Left kidney (tissue), 2 donors: ENCODE measurements around the gene FMN1. TPM values are rescaled to one million over a fixed set of nuclear protein-coding genes. Genes with fewer than 3 reads are reported as not detected.

Experiments
- DNase-seq: peaks from one replicate; pipeline ENCODE4 v3.0.0-alpha.2; 2013
- polyA plus RNA-seq: library from polyadenylated mRNA; unstranded; fragments of 120-200 nt; gene quantifications from one replicate; pipeline ENCODE4 v1.2.1, GENCODE V29; 2013; ENCODE audit not compliant: insufficient read length

The FMN1 gene
- polyA plus RNA-seq, 1 donor: 23.1 TPM

- DNase-seq: no peak
Measured at GRCh38 chr15:32765236-32765635, 429.3 kb downstream of the FMN1 start.

DNA sequence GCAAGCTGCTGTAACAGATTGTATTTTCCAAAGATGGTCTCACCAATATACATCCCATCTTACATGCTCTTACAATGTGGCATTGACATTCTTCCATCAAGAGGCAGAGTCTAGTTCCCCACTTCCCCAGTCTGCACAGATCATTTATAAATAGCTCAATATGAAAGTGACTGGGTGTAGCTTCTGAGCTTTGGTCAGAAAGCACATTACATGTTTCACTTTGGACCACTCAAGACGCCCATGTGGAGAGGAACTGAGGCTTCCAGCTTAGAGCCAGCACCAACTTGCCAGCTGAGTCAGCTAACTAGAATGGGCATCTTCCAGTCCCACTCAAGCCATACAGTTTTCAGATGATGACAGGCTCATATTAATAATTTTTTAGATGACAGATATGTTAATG lies 431.2 kb downstream of the FMN1 start:
- no peak for DNase-seq

- DNase-seq: no peak
Measured at GRCh38 chr15:32757426-32757825, 437.1 kb downstream of the FMN1 start.

DNA sequence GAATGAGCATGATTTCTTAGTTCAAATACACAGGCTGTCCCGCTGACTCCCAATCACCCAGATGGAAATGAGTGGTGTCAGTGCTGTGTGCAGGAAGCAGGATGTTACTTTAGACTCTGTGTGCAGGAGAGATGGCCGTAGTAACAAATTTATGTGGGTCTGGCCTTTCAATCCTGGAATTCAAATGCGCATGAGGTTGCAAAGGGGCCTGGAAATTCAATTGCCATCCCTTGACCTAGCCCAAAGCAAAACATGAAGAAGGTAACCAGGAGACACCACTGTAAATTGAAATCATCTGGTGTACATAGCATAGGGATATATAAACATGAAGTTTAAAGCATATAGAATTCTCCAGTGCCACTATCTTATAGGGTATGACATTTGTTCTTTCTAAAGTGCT lies 443.5 kb downstream of the FMN1 start:
- DNase-seq: no peak

DNA sequence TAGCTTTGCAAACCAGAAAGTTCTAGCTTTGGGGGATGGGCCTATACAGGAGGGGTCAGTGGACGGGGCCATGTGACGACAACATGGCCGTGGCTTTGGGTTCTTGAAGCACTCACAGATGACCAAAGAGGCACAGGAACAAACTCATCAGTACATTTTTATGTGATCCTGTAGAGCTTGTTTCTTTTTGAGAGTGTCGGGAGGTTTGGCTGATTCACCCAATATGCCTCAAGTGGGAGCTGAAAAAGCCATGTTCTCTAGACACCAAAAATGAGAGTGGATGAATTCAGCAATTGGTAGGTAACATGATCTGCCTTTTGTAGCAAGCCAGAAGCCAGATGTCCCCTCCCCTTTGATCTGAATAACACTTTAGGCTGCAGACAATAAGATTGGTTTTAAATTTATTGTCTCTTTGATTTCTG lies 446.6 kb downstream of the FMN1 start:
- DNase-seq: no peak

- DNase-seq: no peak
Measured at GRCh38 chr15:32746116-32746857, 448.2 kb downstream of the FMN1 start.

DNA sequence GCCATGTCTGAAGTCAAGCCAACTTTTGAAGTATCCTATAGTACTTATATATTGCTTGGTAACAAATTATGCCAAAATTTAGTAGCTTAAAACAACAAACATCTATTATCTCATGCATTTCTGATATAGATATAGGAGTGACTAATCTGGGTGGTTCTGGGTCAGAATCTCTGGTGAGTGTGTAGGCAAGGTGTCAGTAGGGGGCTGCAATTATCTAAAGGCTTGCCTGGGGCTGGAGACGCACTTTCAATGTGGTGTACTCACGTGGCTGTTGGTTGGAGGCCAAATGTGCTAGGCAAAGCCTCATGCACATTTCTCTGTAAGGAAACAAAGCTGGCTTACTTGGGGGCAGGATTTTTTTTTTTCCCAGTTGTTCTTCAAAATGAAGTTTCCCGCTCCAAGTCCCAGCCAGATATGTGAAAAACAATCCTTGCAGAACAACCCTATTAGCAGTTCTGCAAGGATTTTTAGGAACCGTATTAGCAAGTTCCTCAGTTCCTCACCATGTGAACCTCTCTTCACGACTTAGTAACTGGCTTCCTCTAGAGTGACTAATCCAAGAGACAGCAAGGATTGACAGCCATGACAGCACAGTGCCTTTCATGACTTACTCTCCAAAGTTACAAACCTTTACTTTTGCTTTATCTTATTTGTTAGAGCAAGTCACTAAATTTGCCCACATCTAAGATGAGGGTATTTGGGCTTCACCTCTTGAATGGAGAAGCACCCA lies 450.9 kb downstream of the FMN1 start:
- no peak for DNase-seq

- no peak for DNase-seq
Measured at GRCh38 chr15:32739522-32740063, 454.9 kb downstream of the FMN1 start.

GRCh38 chr15:32738666-32739065 lies 455.8 kb downstream of the FMN1 start:
- DNase-seq: no peak

DNA sequence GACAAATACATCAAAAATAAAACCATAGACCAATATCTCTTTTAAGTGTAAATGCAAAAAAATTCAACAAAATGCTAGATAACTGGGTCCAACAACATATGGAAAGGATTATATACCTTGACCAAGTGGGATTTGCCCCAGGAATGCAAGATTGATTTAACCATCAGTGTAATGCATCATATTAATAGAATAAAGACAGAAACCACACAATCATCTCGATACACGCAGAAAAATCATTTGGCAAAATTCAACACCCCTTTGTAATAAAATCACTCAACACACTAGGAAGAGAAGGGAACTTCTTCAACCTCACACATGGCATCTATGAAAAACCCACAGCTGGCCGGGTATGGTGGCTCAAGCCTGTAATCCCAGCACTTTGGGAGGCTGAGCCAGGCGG lies 457.2 kb downstream of the FMN1 start:
- no peak for DNase-seq

GRCh38 chr15:32736701-32737061 lies 457.8 kb downstream of the FMN1 start:
- DNase-seq: no peak

DNA sequence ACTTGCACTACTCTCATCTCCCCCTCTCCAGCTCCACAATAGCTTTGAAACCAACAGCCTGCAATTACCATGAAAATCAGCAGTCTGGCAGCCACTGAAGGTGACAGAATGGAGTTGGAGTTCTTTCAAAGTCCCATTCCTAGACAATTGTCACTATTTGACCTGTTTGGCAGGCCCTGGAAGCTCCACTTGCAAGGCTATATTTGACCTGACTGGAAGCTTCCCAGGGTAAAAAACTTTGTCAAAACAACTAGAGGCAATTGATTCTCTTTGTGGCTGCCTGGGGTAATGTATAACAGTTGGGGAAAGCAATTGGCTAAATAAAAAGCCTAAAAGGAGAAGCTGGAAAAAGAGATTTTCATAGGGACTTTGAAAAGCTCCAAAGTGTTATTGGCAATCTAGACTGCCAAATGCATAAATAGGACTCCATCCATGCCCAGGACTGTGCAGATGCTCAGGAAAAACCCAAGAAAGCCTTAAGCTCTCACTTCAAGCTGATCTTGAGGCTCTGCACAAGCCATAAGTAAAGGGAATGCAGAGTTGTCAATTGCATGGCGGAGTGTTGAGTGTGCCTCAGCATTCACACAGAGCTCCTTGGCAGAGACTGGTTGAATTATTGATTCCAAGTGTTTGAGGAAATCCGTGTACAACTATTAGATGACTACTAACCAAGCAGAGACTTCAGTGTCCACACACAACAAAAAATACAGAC lies 458.4 kb downstream of the FMN1 start:
- DNase-seq: no peak

- no peak for DNase-seq
Measured at GRCh38 chr15:32733281-32733680, 461.2 kb downstream of the FMN1 start.

DNA sequence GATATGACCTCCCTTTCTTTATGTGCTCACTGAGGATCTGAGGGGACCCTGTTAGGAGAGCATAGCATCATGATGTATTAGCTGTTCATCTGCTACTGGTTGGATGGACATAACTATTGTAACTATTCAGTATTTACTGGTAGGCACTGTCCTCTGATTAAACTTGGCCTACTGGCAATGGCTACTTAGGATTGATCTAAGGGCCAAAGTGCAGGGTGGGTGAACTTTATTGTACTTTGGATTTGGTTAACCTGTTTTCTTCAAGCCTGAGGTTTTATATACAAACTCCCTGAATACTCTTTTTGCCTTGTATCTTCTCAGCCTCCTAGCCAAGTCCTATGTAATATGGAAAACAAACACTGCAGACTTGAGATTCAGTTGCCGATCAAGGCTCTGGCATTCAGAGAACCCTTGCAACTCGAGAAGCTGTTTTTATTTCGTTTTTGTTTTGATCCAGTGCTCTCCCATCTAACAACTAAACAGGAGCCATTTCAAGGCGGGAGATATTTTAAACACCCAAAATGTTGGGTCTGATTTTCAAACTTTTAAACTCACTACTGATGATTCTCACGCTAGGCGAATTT lies 461.8 kb downstream of the FMN1 start:
- DNase-seq: no peak

DNA sequence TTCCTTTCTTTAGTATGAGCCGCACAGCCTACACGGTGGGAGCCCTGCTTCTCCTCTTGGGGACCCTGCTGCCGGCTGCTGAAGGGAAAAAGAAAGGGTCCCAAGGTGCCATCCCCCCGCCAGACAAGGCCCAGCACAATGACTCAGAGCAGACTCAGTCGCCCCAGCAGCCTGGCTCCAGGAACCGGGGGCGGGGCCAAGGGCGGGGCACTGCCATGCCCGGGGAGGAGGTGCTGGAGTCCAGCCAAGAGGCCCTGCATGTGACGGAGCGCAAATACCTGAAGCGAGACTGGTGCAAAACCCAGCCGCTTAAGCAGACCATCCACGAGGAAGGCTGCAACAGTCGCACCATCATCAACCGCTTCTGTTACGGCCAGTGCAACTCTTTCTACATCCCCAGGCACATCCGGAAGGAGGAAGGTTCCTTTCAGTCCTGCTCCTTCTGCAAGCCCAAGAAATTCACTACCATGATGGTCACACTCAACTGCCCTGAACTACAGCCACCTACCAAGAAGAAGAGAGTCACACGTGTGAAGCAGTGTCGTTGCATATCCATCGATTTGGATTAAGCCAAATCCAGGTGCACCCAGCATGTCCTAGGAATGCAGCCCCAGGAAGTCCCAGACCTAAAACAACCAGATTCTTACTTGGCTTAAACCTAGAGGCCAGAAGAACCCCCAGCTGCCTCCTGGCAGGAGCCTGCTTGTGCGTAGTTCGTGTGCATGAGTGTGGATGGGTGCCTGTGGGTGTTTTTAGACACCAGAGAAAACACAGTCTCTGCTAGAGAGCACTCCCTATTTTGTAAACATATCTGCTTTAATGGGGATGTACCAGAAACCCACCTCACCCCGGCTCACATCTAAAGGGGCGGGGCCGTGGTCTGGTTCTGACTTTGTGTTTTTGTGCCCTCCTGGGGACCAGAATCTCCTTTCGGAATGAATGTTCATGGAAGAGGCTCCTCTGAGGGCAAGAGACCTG lies 463.5 kb downstream of the FMN1 start:
- DNase-seq: peak; percentile 62

DNA sequence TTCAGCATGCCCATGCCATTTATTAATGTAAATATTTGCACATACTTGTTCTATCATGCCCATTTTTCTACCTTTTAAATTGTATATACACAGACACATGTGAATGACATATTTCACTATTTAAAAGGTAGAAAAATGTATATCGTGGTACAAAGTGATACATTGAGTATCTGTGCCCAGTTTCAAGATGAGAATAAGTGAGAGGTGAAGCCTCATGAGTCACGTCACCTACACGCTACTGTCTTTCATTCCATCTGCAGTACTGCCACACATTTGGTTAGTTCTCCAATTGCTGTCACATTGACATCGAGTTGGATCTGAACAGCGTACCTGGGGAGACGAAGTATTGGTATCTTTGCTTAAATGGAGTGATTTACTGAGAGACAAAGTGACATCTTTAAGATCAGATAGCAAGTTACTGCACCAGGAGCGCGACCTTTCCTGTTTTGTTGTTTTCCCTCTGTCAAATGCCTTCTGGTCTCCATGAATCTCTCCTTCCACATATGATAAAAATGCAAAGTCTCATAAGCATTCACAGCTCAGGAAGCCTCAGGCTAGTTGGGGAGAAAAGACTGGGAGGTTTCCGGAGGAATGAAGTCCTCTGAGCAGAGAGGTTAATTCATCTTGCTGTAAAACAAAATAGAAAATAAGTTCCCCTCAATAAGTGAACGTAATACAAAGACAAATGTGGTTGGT lies 464.7 kb downstream of the FMN1 start:
- DNase-seq: no peak

- no peak for DNase-seq
Measured at GRCh38 chr15:32723171-32723948, 471.2 kb downstream of the FMN1 start.

GRCh38 chr15:32722136-32722535 lies 472.4 kb downstream of the FMN1 start:
- DNase-seq: no peak

- DNase-seq: no peak
Measured at GRCh38 chr15:32721596-32721995, 472.9 kb downstream of the FMN1 start.
